HEK293T (cell line): ENCODE results near the gene EPB41L2.

Source experiments
- CTCF ChIA-PET: fragments of 350-600 bp; formaldehyde crosslinking; extraction: SDS; loops from one replicate; lab custom pipeline; 2021; ENCODE audit warnings: antibody characterized with exemption, inconsistent platforms; lab: Yijun Ruan, JAX
- POLR2A ChIA-PET: fragments of 350-600 bp; formaldehyde crosslinking; extraction: SDS; loops from one replicate; lab custom pipeline; 2020; ENCODE audit warnings: antibody characterized with exemption, inconsistent platforms; lab: Yijun Ruan, JAX
- DNase-seq: peaks from one replicate; pipeline ENCODE4 v3.0.0; 2012; ENCODE audit warnings: mixed read lengths; ENCODE audit errors: extremely low spot score
- ARNT ChIP-seq: fragments of 450-650 bp; IDR thresholded peaks from 2 replicates; pipeline ENCODE4 v1.6.1; 2017; ENCODE audit warnings: mild to moderate bottlenecking
- BHLHE40 ChIP-seq: fragments of 450-650 bp; IDR thresholded peaks from 2 replicates; pipeline ENCODE4 v1.6.1; 2016; ENCODE audit warnings: mild to moderate bottlenecking, moderate library complexity, borderline replicate concordance
- CTBP1 ChIP-seq: fragments of 450-650 bp; IDR thresholded peaks from 2 replicates; pipeline ENCODE4 v1.6.1; 2016; ENCODE audit warnings: borderline replicate concordance
- ELF4 ChIP-seq: fragments of 450-650 bp; IDR thresholded peaks from 2 replicates; pipeline ENCODE4 v1.6.1; 2017; ENCODE audit warnings: antibody characterized with exemption
- FOXA1 ChIP-seq: fragments of 450-650 bp; IDR thresholded peaks from 2 replicates; pipeline ENCODE4 v1.6.1; 2016; ENCODE audit warnings: mild to moderate bottlenecking
- FOXK2 ChIP-seq: fragments of 450-650 bp; IDR thresholded peaks from 2 replicates; pipeline ENCODE4 v1.6.1; 2016; ENCODE audit warnings: mild to moderate bottlenecking
- FOXM1 ChIP-seq: fragments of 450-650 bp; IDR thresholded peaks from 2 replicates; pipeline ENCODE4 v1.6.1; 2017; ENCODE audit warnings: mild to moderate bottlenecking, borderline replicate concordance
- HDGF ChIP-seq: fragments of 450-650 bp; IDR thresholded peaks from 2 replicates; pipeline ENCODE4 v1.6.1; 2017; ENCODE audit warnings: antibody characterized with exemption, borderline replicate concordance
- L3MBTL2 ChIP-seq: fragments of 450-650 bp; conservative IDR thresholded peaks from 2 replicates; pipeline ENCODE4 v1.6.1; 2016; ENCODE audit warnings: mild to moderate bottlenecking
- LEF1 ChIP-seq: fragments of 450-650 bp; IDR thresholded peaks from 2 replicates; pipeline ENCODE4 v1.6.1; 2017; ENCODE audit warnings: mild to moderate bottlenecking, borderline replicate concordance
- NFRKB ChIP-seq: fragments of 450-650 bp; IDR thresholded peaks from 2 replicates; pipeline ENCODE4 v1.6.1; 2016; ENCODE audit warnings: mild to moderate bottlenecking, moderate library complexity
- SP1 ChIP-seq: fragments of 450-650 bp; IDR thresholded peaks from 2 replicates; pipeline ENCODE4 v1.6.1; 2017
- SUZ12 ChIP-seq: fragments of 450-650 bp; IDR thresholded peaks from 2 replicates; pipeline ENCODE4 v1.6.1; 2016; ENCODE audit warnings: mild to moderate bottlenecking
- TARDBP ChIP-seq: fragments of 450-650 bp; IDR thresholded peaks from 2 replicates; pipeline ENCODE4 v1.6.1; 2016
- ZNF384 ChIP-seq: fragments of 450-650 bp; IDR thresholded peaks from 2 replicates; pipeline ENCODE4 v1.6.1; 2016
- TF ChIP-seq, protein P1 (sequence below): fragments of 450-650 bp; IDR thresholded peaks from 2 replicates; pipeline ENCODE4 v1.6.1; 2016

EPB41L2 gene

GRCh38 chr6:130833569-130833968 is 229.5 kb downstream of the EPB41L2 start:
- no peak for TF ChIP-seq TARDBP
- TF ChIP-seq ELF4: no peak
- no peak for TF ChIP-seq ARNT
- TF ChIP-seq FOXM1: no peak
- no peak for TF ChIP-seq FOXA1
- no peak for TF ChIP-seq NFRKB
- TF ChIP-seq ZNF384: no peak
- ChIA-PET CTCF (no interaction called here), POLR2A (no interaction called here)
- DNase-seq: no peak

DNA sequence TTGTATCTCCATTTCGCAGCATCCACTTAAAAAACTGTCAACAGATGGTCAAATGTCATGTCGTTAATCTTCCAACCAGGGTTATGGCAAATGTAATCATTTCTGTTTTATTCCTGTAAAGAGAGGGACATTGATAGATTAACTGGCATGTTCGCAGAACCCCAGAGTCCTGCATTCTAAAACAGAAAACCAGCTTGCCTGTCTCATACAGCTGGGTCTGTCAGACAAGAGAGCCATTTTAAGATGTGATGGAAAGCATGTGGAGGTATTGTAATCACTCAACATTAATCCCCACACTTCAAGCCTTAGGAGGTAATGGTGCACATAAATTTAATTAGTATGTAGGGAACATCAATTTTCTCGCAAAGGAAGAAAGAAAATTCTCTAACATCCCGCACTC is 231.4 kb downstream of the EPB41L2 start:
- TF ChIP-seq FOXM1 (no peak), FOXA1 (no peak), HDGF (no peak), NFRKB (no peak), L3MBTL2 (no peak), SUZ12 (no peak), CTBP1 (no peak), ZNF384 (no peak)
- TF ChIP-seq, protein P1, sequence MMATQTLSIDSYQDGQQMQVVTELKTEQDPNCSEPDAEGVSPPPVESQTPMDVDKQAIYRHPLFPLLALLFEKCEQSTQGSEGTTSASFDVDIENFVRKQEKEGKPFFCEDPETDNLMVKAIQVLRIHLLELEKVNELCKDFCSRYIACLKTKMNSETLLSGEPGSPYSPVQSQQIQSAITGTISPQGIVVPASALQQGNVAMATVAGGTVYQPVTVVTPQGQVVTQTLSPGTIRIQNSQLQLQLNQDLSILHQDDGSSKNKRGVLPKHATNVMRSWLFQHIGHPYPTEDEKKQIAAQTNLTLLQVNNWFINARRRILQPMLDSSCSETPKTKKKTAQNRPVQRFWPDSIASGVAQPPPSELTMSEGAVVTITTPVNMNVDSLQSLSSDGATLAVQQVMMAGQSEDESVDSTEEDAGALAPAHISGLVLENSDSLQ: no peak
- ChIA-PET CTCF (no interaction called here), POLR2A (no interaction called here)
- DNase-seq: no peak

DNA sequence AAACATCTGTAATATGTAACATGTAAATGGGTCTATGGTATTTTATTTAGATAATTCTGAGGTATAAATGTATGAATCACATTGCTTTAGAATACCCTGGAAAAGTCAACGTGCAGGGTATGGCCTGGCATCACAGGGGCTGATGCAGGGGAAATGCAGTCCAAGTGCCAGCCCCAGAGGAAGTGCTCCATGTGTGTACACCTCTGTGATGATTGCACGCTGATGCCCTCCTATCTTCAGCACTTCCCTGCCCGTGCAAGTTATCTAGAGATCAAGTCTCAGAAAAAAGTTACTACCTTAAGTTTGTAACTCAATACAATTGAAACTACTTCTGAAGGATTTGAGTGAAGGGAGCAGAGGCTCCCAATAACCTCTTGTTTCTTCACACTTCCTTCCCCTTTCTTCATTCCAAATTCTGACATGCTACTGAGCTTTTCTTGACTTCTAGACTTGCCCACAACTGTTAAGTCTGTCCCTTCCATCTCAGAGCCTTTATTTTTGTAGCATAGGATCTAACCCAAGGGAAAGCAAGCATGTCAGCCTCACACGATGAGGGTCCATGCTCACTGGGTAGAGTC is 233.6 kb downstream of the EPB41L2 start:
- ChIA-PET POLR2A (no interaction called here), CTCF (no interaction called here)
- TF ChIP-seq CTBP1: no peak
- no peak for TF ChIP-seq ELF4
- TF ChIP-seq BHLHE40: no peak
- TF ChIP-seq ZNF384: no peak
- no peak for TF ChIP-seq ARNT
- no peak for TF ChIP-seq SUZ12
- no peak for TF ChIP-seq TARDBP
- no peak for TF ChIP-seq LEF1
- TF ChIP-seq L3MBTL2: no peak
- TF ChIP-seq FOXA1: no peak
- TF ChIP-seq FOXM1: no peak
- no peak for TF ChIP-seq HDGF
- no peak for TF ChIP-seq NFRKB
- TF ChIP-seq SP1: no peak
- TF ChIP-seq, protein P1: no peak
- TF ChIP-seq FOXK2: no peak
- DNase-seq: no peak

DNA sequence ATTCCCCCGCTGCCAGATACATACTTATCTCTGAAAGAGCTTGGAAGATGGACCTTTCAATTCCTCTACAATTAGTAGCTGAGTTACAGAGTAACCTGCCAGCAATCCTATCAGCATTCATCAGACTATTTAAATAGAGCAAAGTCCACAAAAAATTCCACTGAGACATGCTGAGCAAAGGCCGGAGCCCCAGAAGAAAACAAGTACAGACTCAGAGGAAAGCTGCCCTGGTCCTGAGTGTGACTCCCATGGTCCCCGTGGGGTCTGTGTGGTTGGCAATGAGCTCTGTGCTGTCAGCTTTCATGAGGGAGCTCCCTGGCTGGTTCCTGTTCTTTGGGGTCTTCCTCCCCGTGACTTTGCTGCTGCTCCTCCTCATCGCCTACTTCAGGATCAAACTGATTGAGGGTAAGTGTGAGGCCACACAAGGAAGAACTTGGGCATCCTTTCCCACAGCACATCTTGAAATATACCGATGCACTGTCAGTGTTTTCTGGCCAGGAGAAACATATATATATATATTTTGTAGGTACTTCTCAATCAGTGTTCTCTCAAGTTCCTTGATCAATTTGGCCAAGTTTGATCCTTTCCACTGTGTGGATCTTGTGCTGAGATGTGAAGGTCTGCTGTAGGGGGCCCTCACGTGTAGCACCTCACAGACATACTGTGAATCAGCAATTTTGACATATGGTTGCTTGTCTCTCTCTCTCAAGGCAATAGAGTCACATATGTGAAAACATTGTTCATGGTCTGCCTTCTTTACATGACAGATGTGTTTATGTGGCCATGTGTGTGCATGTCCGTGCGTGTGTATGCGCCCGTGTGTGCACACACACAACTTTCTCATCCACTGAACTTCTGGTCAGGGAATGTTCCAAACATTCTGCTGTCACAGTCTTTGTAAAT is 235.5 kb downstream of the EPB41L2 start, which contains the start of gene SMLR1:
Gene SMLR1, plus strand, starts transcription at position 160 of the 903 bp plus-strand sequence. Its CDS starts 8 bp downstream, at position 168.
- POLR2A ChIA-PET: no interaction called here
- CTCF ChIA-PET: no interaction called here
- no peak for DNase-seq
- TF ChIP-seq LEF1: no peak
- no peak for TF ChIP-seq SUZ12
- TF ChIP-seq TARDBP: no peak
- no peak for TF ChIP-seq NFRKB
- no peak for TF ChIP-seq L3MBTL2
- TF ChIP-seq, protein P1: no peak
- TF ChIP-seq ARNT: no peak
- no peak for TF ChIP-seq ELF4
- no peak for TF ChIP-seq ZNF384
- TF ChIP-seq HDGF: no peak
- TF ChIP-seq BHLHE40: no peak
- no peak for TF ChIP-seq CTBP1
- no peak for TF ChIP-seq FOXM1
- no peak for TF ChIP-seq FOXK2
- TF ChIP-seq FOXA1: no peak
- no peak for TF ChIP-seq SP1

- DNase-seq: no peak
- ChIA-PET CTCF (no interaction called here), POLR2A (no interaction called here)
- TF ChIP-seq SUZ12 (no peak), ELF4 (no peak), FOXK2 (no peak), FOXA1 (no peak), TARDBP (no peak), NFRKB (no peak), LEF1 (no peak), BHLHE40 (no peak), FOXM1 (no peak), L3MBTL2 (no peak), CTBP1 (no peak), SP1 (no peak), HDGF (no peak), ARNT (no peak), ZNF384 (no peak)
- TF ChIP-seq, protein P1: no peak
Observed at GRCh38 chr6:130826442-130827246, 236.4 kb downstream of the EPB41L2 start.
